HCT116 (cell line): ENCODE results near the gene ZNF33A. TPM values are rescaled to one million over a fixed set of nuclear protein-coding genes. Genes with fewer than 3 reads are reported as not detected.
"Not testable (repeated sequence)": the region's sequence is repeated elsewhere in the genome, so short reads cannot be mapped to it uniquely, and the experiment has no call there.

Experiments
- ATAC-seq: fragments of 200-7000 bp; cut with Tn5 transposase; 2 replicates; pipeline ENCODE4 v1.9.1; 2020; ENCODE audit warnings: mild to moderate bottlenecking, moderate library complexity
- BruUV-seq: library from RNA; stranded (reverse); fragments of 400-500 nt; replicated peaks from 2 replicates; lab custom pipeline; 2021; lab: Mats Ljungman, UMichigan
- CTCF ChIA-PET: fragments of 300-600 bp; sonication (Branson Sonifier 250); formaldehyde crosslinking; loops from one replicate; lab custom pipeline; 2021; ENCODE audit warnings: antibody characterized with exemption; lab: Charles Lee
- POLR2A ChIA-PET: fragments of 300-600, 350-600 bp; sonication (Branson Sonifier 250); formaldehyde crosslinking; loops from one replicate; lab custom pipeline; 2021; ENCODE audit warnings: antibody characterized with exemption; lab: Charles Lee
- RAD21 ChIA-PET, 2 experiments: fragments of 300-600 bp; sonication (Branson Sonifier 250); formaldehyde crosslinking; loops; one replicate each; lab custom pipeline; 2023; ENCODE audit warnings: low total read pairs in 2 of 2; ENCODE audit not compliant: uncharacterized antibody in 2 of 2, unreplicated experiment in 2 of 2, low non-redundant PET in 1 of 2; lab: Charles Lee
- DNase-seq: peaks from one replicate; pipeline ENCODE4 v3.0.0-alpha.2; 2010; ENCODE audit warnings: low read depth, low spot score
- H2AFZ ChIP-seq: fragments of 200-600 bp; shearing (Covaris generic), sonication (generic); 2 replicates; pipeline ENCODE4 v1.6.1; 2017; ENCODE audit warnings: low read depth, mixed run types, mixed read lengths, antibody characterized with exemption, low read length; ENCODE audit not compliant: poor library complexity, severe bottlenecking
- H3K27ac ChIP-seq: 2 replicates; pipeline ENCODE4 v1.5.1; 2012; ENCODE audit warnings: low read depth, low read length
- H3K27me3 ChIP-seq: fragments of 200-600 bp; sonication (generic); 2 replicates; pipeline ENCODE4 v1.6.1; 2016; ENCODE audit warnings: mixed run types, low read length, mixed read lengths; ENCODE audit not compliant: insufficient read depth
- H3K36me3 ChIP-seq, 2 experiments: fragments of 200-500 bp in 1 of 2; fragments of 200-600 bp in 1 of 2; sonication (Bioruptor generic) in 1 of 2; sonication (generic) in 1 of 2; 2 replicates each; pipeline versions ENCODE4 v1.5.1 to v1.6.1; 2014 to 2016; ENCODE audit warnings: low read length in 2 of 2, inconsistent platforms in 1 of 2, mixed read lengths in 1 of 2, mixed run types in 1 of 2; ENCODE audit not compliant: insufficient read depth in 2 of 2, control insufficient read depth in 1 of 2
- H3K4me1 ChIP-seq, 2 experiments: fragments of 200-600 bp in 1 of 2; sonication (generic) in 1 of 2; 2 replicates each; pipeline versions ENCODE4 v1.5.1 to v1.6.1; 2012 to 2017; ENCODE audit warnings: low read length in 2 of 2, inconsistent platforms in 1 of 2, mild to moderate bottlenecking in 1 of 2, mixed read lengths in 1 of 2, mixed run types in 1 of 2, moderate library complexity in 1 of 2; ENCODE audit not compliant: insufficient read depth in 2 of 2, control insufficient read depth in 1 of 2
- H3K4me2 ChIP-seq: fragments of 200-600 bp; sonication (generic); 2 replicates; pipeline ENCODE4 v1.6.1; 2017; ENCODE audit warnings: mixed run types, low read length, mixed read lengths
- H3K4me3 ChIP-seq, 2 experiments: fragments of 200-600 bp in 1 of 2; sonication (generic) in 1 of 2; replicated peaks in 1 of 2; 2 replicates each; pipeline ENCODE4 v1.5.1; 2011 to 2016; ENCODE audit warnings: low read length in 2 of 2, control low read depth in 1 of 2, low read depth in 1 of 2, mild to moderate bottlenecking in 1 of 2, mixed read lengths in 1 of 2, mixed run types in 1 of 2
- H3K79me2 ChIP-seq: fragments of 200-600 bp; sonication (generic); 2 replicates; pipeline ENCODE4 v1.6.1; 2017; ENCODE audit warnings: mild to moderate bottlenecking, mixed run types, low read length, moderate library complexity, mixed read lengths; ENCODE audit not compliant: insufficient read depth
- H3K9ac ChIP-seq: fragments of 200-600 bp; sonication (generic); 2 replicates; pipeline ENCODE4 v1.6.1; 2016; ENCODE audit warnings: low read length, mixed read lengths
- H3K9me2 ChIP-seq: fragments of 200-600 bp; sonication (generic), shearing (Covaris generic); 2 replicates; pipeline ENCODE4 v1.6.1; 2017; ENCODE audit warnings: mixed run types, mild to moderate bottlenecking, moderate library complexity; ENCODE audit not compliant: insufficient read depth
- H3K9me3 ChIP-seq, 2 experiments: fragments of 200-500 bp in 1 of 2; fragments of 200-600 bp in 1 of 2; sonication (Bioruptor generic) in 1 of 2; sonication (generic) in 1 of 2; 2 replicates each; pipeline ENCODE4 v1.6.1; 2014 to 2017; ENCODE audit warnings: low read length in 2 of 2, mixed read lengths in 2 of 2, inconsistent platforms in 1 of 2, low read depth in 1 of 2, mild to moderate bottlenecking in 1 of 2, mixed run types in 1 of 2, moderate library complexity in 1 of 2; ENCODE audit not compliant: control insufficient read depth in 1 of 2, insufficient read depth in 1 of 2
- H4K20me1 ChIP-seq: fragments of 200-600 bp; sonication (generic), shearing (Covaris generic); 2 replicates; pipeline ENCODE4 v1.6.1; 2017; ENCODE audit warnings: mixed run types, mild to moderate bottlenecking, moderate library complexity; ENCODE audit not compliant: insufficient read depth
- CBX3 ChIP-seq: IDR thresholded peaks from 2 replicates; pipeline ENCODE4 v1.6.1; 2012; ENCODE audit warnings: low read depth
- CTCF ChIP-seq, 3 experiments: fragments of 200-600 bp in 1 of 3; sonication (generic) in 1 of 3; IDR thresholded peaks in 2 of 3; conservative IDR thresholded peaks in 1 of 3; 2 replicates each; pipeline ENCODE4 v1.5.1; 2012 to 2017; ENCODE audit warnings: low read depth in 2 of 3, low read length in 2 of 3, antibody characterized with exemption in 1 of 3, borderline replicate concordance in 1 of 3, control low read depth in 1 of 3, mild to moderate bottlenecking in 1 of 3, mixed read lengths in 1 of 3, mixed run types in 1 of 3, moderate library complexity in 1 of 3; ENCODE audit not compliant: insufficient read depth in 1 of 3
- EZH2 ChIP-seq: fragments of 200-600 bp; sonication (generic); IDR thresholded peaks from 2 replicates; pipeline ENCODE4 v1.6.1; 2017; ENCODE audit warnings: antibody characterized with exemption, mixed run types
- FOSL1 ChIP-seq: IDR thresholded peaks from 2 replicates; pipeline ENCODE4 v1.6.1; 2012; ENCODE audit warnings: low read depth
- JUND ChIP-seq: IDR thresholded peaks from 2 replicates; pipeline ENCODE4 v1.6.1; 2012
- POLR2A ChIP-seq: IDR thresholded peaks from 2 replicates; pipeline ENCODE4 v1.7.0; 2011; ENCODE audit warnings: borderline replicate concordance; ENCODE audit not compliant: insufficient read depth, insufficient read length; ENCODE audit errors: extremely low read depth
- POLR2AphosphoS5 ChIP-seq: IDR thresholded peaks from 2 replicates; pipeline ENCODE4 v1.6.1; 2011; ENCODE audit warnings: mild to moderate bottlenecking, low read depth, low read length, moderate library complexity
- RAD21 ChIP-seq: IDR thresholded peaks from 2 replicates; pipeline ENCODE4 v1.6.1; 2012; ENCODE audit warnings: low read depth, mild to moderate bottlenecking
- SP1 ChIP-seq: IDR thresholded peaks from 2 replicates; pipeline ENCODE4 v1.6.1; 2012; ENCODE audit warnings: low read depth
- TCF7L2 ChIP-seq: IDR thresholded peaks from 2 replicates; pipeline ENCODE4 v1.7.0; 2011; ENCODE audit warnings: borderline replicate concordance, inconsistent platforms; ENCODE audit not compliant: insufficient read depth, insufficient read length; ENCODE audit errors: extremely low read depth
- ZBTB33 ChIP-seq: IDR thresholded peaks from 2 replicates; pipeline ENCODE4 v1.6.1; 2011; ENCODE audit warnings: mild to moderate bottlenecking, low read length, moderate library complexity; ENCODE audit not compliant: insufficient replicate concordance; ENCODE audit errors: extremely low read depth
- ZFX ChIP-seq: fragments of 450-650 bp; IDR thresholded peaks from 2 replicates; pipeline ENCODE4 v1.6.1; 2017
- ZNF274 ChIP-seq: fragments of 200-500 bp; sonication (Bioruptor generic); IDR thresholded peaks from 2 replicates; pipeline ENCODE4 v1.6.1; 2014; ENCODE audit warnings: mild to moderate bottlenecking, low read depth, low read length, inconsistent platforms
- intact Hi-C: fragments of 100-400 bp; cut with micrococcal nuclease; formaldehyde crosslinking; loops from 2 replicates; pipeline ENCODE4 v1.10.0; 2022
- total RNA-seq: library from RNA; stranded (reverse); gene quantifications from one replicate; pipeline ENCODE4 v1.2.1, GENCODE V29; 2021; ENCODE audit not compliant: unreplicated experiment
- TF ChIP-seq, protein P1 (sequence below): IDR thresholded peaks from 2 replicates; pipeline ENCODE4 v1.6.1; 2012; ENCODE audit warnings: low read depth

The ZNF33A gene
- total RNA-seq, 1 experiment from 2014 or later = 21.2 TPM

- H2AFZ ChIP-seq, RAD21 ChIA-PET, H3K9ac ChIP-seq, intact Hi-C loops, CTCF ChIA-PET, H3K36me3 ChIP-seq, POLR2A ChIA-PET, H3K27ac ChIP-seq, H3K9me2 ChIP-seq, H3K4me3 ChIP-seq, H3K9me3 ChIP-seq, H3K4me1 ChIP-seq, DNase-seq, H4K20me1 ChIP-seq, H3K79me2 ChIP-seq, BruUV-seq, H3K27me3 ChIP-seq: not testable (repeated sequence)
- H3K4me2 ChIP-seq = peak overlapping the region; percentile 42
- peak; percentile 52 for ATAC-seq
- peak; percentile 47; the same call in 1 of the 2 replicates for TF ChIP-seq SP1
Measured at GRCh38 chr10:38069663-38070062, 59.2 kb downstream of the ZNF33A start.

DNA sequence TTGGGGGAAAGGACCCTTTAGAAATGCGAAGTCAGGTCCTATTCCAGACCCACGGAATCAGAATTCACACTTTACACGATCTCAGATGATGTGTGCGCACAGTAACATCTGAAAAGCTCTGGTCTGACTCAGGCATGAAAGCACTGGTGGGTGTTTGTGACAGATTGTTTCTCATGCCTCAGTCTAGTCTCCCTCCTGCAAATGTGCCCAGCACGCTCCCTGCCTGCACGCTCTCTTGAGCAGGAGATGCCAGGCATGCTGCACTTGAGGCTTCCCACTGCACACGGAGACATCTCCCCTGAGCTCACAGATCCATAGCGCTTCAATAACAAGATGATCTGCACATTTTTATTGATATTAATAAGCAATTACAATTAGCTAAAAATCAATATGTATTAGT, 60.0 kb downstream of the ZNF33A start:
- Histone ChIP-seq H3K4me2 (no peak overlapping the region), H4K20me1 (no peaks in the 10 kb centered on the region), H3K27me3 (no peaks in the 10 kb centered on the region), H3K9ac (no peak overlapping the region), H3K36me3 (no peaks in the 10 kb centered on the region), H3K4me3 (no peak overlapping the region), H3K27ac (no peak overlapping the region), H3K79me2 (no peaks in the 10 kb centered on the region), H3K9me2 (no peaks in the 10 kb centered on the region), H2AFZ (no peak overlapping the region), H3K4me1 (peaks cover 0 to 5% of the 10 kb centered on the region in 2 experiments; a peak in 1 of 4 replicates), H3K9me3 (no peaks in the 10 kb centered on the region)
- ATAC-seq (no peak), DNase-seq (no peak)
- CTCF ChIA-PET = no interaction called here
- RAD21 ChIA-PET = no interaction called here
- intact Hi-C loops = no loop called here
- POLR2A ChIA-PET = no interaction called here
- no TSS peak for BruUV-seq
- TF ChIP-seq ZNF274 (no peak), CTCF (IDR thresholded peaks at IDR 0.05 in 2 of 3, conservative IDR thresholded peaks at IDR 0.05 in 1 of 3; ENCODE audit: borderline replicate concordance in 1 of 3, insufficient read depth in 1 of 3, low read depth in 2 of 3, low read length in 2 of 3) (no peak), ZBTB33 (no peak), TCF7L2 (no peak), POLR2A (no peak), ZFX (no peak), RAD21 (no peak), EZH2 (no peak), FOSL1 (no peak), POLR2AphosphoS5 (no peak), JUND (no peak), CBX3 (no peak)
- TF ChIP-seq, protein P1, sequence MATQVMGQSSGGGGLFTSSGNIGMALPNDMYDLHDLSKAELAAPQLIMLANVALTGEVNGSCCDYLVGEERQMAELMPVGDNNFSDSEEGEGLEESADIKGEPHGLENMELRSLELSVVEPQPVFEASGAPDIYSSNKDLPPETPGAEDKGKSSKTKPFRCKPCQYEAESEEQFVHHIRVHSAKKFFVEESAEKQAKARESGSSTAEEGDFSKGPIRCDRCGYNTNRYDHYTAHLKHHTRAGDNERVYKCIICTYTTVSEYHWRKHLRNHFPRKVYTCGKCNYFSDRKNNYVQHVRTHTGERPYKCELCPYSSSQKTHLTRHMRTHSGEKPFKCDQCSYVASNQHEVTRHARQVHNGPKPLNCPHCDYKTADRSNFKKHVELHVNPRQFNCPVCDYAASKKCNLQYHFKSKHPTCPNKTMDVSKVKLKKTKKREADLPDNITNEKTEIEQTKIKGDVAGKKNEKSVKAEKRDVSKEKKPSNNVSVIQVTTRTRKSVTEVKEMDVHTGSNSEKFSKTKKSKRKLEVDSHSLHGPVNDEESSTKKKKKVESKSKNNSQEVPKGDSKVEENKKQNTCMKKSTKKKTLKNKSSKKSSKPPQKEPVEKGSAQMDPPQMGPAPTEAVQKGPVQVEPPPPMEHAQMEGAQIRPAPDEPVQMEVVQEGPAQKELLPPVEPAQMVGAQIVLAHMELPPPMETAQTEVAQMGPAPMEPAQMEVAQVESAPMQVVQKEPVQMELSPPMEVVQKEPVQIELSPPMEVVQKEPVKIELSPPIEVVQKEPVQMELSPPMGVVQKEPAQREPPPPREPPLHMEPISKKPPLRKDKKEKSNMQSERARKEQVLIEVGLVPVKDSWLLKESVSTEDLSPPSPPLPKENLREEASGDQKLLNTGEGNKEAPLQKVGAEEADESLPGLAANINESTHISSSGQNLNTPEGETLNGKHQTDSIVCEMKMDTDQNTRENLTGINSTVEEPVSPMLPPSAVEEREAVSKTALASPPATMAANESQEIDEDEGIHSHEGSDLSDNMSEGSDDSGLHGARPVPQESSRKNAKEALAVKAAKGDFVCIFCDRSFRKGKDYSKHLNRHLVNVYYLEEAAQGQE = no peak
